Suprapubic skin (tissue), 3 donors: ENCODE measurements around the gene INHBE.

Experiments
- EP300 ChIP-seq: sonication (generic); formaldehyde crosslinking; IDR thresholded peaks from one replicate; pipeline ENCODE4 v1.6.1; 2017; ENCODE audit warnings: antibody characterized with exemption
- TF ChIP-seq, protein P1 (sequence below), 2 donors: fragments of 200-600 bp in 1 of 2; fragments of 450-650 bp in 1 of 2; sonication (generic) in 1 of 2; IDR thresholded peaks; one replicate each; pipeline ENCODE4 v1.5.1; 2016 to 2019; ENCODE audit warnings: antibody characterized with exemption in 2 of 2, mild to moderate bottlenecking in 1 of 2, moderate library complexity in 1 of 2

DNA sequence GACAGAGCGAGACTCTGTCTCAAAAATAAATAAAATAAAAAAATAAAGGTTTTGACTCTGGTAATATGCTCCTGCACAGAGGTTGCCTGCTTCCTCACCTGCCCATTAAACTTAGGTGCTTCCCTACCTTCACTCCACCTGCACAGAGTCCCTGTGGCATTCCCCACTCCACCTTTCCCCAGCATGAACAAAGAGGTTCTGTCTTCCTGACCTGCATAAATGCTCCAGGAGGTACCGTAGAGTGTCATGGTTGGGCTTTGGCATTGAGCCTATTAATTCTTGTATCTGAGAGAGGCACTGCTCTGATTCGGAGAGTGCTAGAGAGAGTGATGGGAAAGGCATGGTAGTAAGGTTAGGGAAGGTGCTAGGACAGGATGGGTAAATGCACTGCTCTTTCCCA lies 18.3 kb downstream of the INHBE start:
- TF ChIP-seq, protein P1, sequence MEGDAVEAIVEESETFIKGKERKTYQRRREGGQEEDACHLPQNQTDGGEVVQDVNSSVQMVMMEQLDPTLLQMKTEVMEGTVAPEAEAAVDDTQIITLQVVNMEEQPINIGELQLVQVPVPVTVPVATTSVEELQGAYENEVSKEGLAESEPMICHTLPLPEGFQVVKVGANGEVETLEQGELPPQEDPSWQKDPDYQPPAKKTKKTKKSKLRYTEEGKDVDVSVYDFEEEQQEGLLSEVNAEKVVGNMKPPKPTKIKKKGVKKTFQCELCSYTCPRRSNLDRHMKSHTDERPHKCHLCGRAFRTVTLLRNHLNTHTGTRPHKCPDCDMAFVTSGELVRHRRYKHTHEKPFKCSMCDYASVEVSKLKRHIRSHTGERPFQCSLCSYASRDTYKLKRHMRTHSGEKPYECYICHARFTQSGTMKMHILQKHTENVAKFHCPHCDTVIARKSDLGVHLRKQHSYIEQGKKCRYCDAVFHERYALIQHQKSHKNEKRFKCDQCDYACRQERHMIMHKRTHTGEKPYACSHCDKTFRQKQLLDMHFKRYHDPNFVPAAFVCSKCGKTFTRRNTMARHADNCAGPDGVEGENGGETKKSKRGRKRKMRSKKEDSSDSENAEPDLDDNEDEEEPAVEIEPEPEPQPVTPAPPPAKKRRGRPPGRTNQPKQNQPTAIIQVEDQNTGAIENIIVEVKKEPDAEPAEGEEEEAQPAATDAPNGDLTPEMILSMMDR (IDR thresholded peaks at IDR 0.05) = no peak
- TF ChIP-seq EP300 = no peak
